Stimulated activated CD8-positive, alpha-beta memory T cell treated with anti-CD3 and anti-CD28 coated beads, Interleukin-4, amount 100 ng/mL, for 48 hours (primary cell): ENCODE measurements around the gene RAB22A.

Experiments
- DNase-seq: peaks from one replicate; pipeline ENCODE4 v3.0.0-alpha.2; 2020

Gene RAB22A

GRCh38 chr20:58303547-58303946 lies 6.0 kb upstream of the RAB22A start:
- DNase-seq = no peak

- no peak for DNase-seq
These were observed 4.5 kb upstream of the RAB22A start for GRCh38 chr20:58305061-58305460.

GRCh38 chr20:58306421-58307261 lies 2.9 kb upstream of the RAB22A start:
- peak; percentile 72 for DNase-seq

GRCh38 chr20:58307270-58307669 lies 2.2 kb upstream of the RAB22A start:
- no peak for DNase-seq

GRCh38 chr20:58308290-58308679 lies 1.2 kb upstream of the RAB22A start:
- no peak for DNase-seq

GRCh38 chr20:58308680-58309527 lies 611 bp upstream of the RAB22A start:
- peak; percentile 69 for DNase-seq

- DNase-seq = no peak
These were observed 822 bp downstream of the RAB22A start for GRCh38 chr20:58310291-58310782.

GRCh38 chr20:58312836-58313235 lies 3.3 kb downstream of the RAB22A start:
- DNase-seq = peak; percentile 36

- DNase-seq = no peak
These were observed 3.9 kb downstream of the RAB22A start for GRCh38 chr20:58313396-58313795.

- DNase-seq = no peak
These were observed 11.7 kb downstream of the RAB22A start for GRCh38 chr20:58321205-58321604.

GRCh38 chr20:58322083-58322482 lies 12.6 kb downstream of the RAB22A start:
- DNase-seq = no peak

- no peak for DNase-seq
These were observed 16.4 kb downstream of the RAB22A start for GRCh38 chr20:58325912-58326311.

GRCh38 chr20:58327211-58327610 lies 17.7 kb downstream of the RAB22A start:
- DNase-seq = no peak

GRCh38 chr20:58328836-58329235 lies 19.3 kb downstream of the RAB22A start:
- DNase-seq = no peak

GRCh38 chr20:58329711-58330110 lies 20.2 kb downstream of the RAB22A start:
- no peak for DNase-seq

GRCh38 chr20:58330249-58330648 lies 20.7 kb downstream of the RAB22A start:
- no peak for DNase-seq

GRCh38 chr20:58330687-58331086 lies 21.2 kb downstream of the RAB22A start:
- DNase-seq = no peak

- no peak for DNase-seq
These were observed 22.5 kb downstream of the RAB22A start for GRCh38 chr20:58331961-58332551.

GRCh38 chr20:58339741-58340140 lies 30.2 kb downstream of the RAB22A start:
- no peak for DNase-seq

- DNase-seq = no peak
These were observed 30.6 kb downstream of the RAB22A start for GRCh38 chr20:58340151-58340550.

GRCh38 chr20:58340853-58341252 lies 31.3 kb downstream of the RAB22A start:
- DNase-seq = no peak

- no peak for DNase-seq
These were observed 32.8 kb downstream of the RAB22A start for GRCh38 chr20:58342104-58342945.
